ENCODE measurements around the gene ERI2. TPM values are rescaled to one million over a fixed set of nuclear protein-coding genes. Genes with fewer than 3 reads are reported as not detected.
"Not testable (repeated sequence)": the region's sequence is repeated elsewhere in the genome, so short reads cannot be mapped to it uniquely, and the experiment has no call there.

The ERI2 gene
- total RNA-seq, 5 donors from 2014 or later (not counting 1 experiment from before 2014, with no cell fraction given) = 2.3 to 3.0 (median 2.4) TPM

- ATAC-seq (replicated peaks in 1 of 4) (no peak), DNase-seq (no peak)
- H3K4me1 ChIP-seq (ENCODE audit: control insufficient read depth in 1 of 2, extremely low read depth in 1 of 2, insufficient read depth in 2 of 2, low read length in 2 of 2) = peaks cover 0 to 16% of the 10 kb centered on the region in 2 experiments
- no peaks in the 10 kb centered on the region for H3K27me3 ChIP-seq (replicated peaks in 1 of 2; ENCODE audit: control insufficient read depth in 2 of 2, extremely low read depth in 1 of 2, insufficient read depth in 2 of 2, low read length in 1 of 2)
- H3K27ac ChIP-seq (ENCODE audit: low read length) = no peak overlapping the region
- Mint-ChIP-seq H3K36me3 (no peaks in the 10 kb centered on the region), H3K27ac (peak overlapping the region; percentile 16 to 21), H3K27me3 (no peaks in the 10 kb centered on the region), H3K4me3 (peak overlapping the region; percentile 98 to 99 (median 98)), H3K9me3 (no peaks in the 10 kb centered on the region), H3K4me1 (peaks cover 18 to 23% (median 22%) of the 10 kb centered on the region in 3 donors)
- H3K4me3 ChIP-seq (ENCODE audit: control insufficient read depth in 1 of 2, extremely low read depth in 1 of 2, low read length in 1 of 2) = no peak overlapping the region
- ChIA-PET POLR2A (no interaction called here), CTCF (interaction anchor here (0.6 to 1.2 kb wide), 4 partner anchors 10 to 203 kb away, joined by 3 to 7 read pairs (median 3); no protein-coding TSS in a partner anchor)
- H3K9me3 ChIP-seq = no peaks in the 10 kb centered on the region
- H3K36me3 ChIP-seq (ENCODE audit: control insufficient read depth in 2 of 2, extremely low read depth in 1 of 2, insufficient read depth in 1 of 2, low read length in 1 of 2) = no peaks in the 10 kb centered on the region
- WGBS (ENCODE audit: insufficient coverage) = 98% methylated on average over 5 of the region's 11 CpGs
Observed at GRCh38 chr16:20807862-20808261, 1.6 kb upstream of the ERI2 start.

- H3K9me3 Mint-ChIP-seq; H3K27me3 Mint-ChIP-seq; H3K9me3 ChIP-seq; H3K36me3 ChIP-seq (ENCODE audit: control insufficient read depth in 2 of 2, extremely low read depth in 1 of 2, insufficient read depth in 1 of 2, low read length in 1 of 2); H3K27me3 ChIP-seq (replicated peaks in 1 of 2; ENCODE audit: control insufficient read depth in 2 of 2, extremely low read depth in 1 of 2, insufficient read depth in 2 of 2, low read length in 1 of 2); H3K36me3 Mint-ChIP-seq; POLR2A ChIA-PET: not testable (repeated sequence)
- DNase-seq (peak in 2 of 35 experiments; percentile 0 to 1), ATAC-seq (replicated peaks in 1 of 4) (peak in 1 of 4 experiments; percentile 3)
- WGBS (ENCODE audit: insufficient coverage) = 57% methylated on average over 11 of the region's 12 CpGs
- Histone ChIP-seq H3K4me3 (ENCODE audit: control insufficient read depth in 1 of 2, extremely low read depth in 1 of 2, low read length in 1 of 2) (peak overlapping the region; percentile 85 to 95), H3K4me1 (ENCODE audit: control insufficient read depth in 1 of 2, extremely low read depth in 1 of 2, insufficient read depth in 2 of 2, low read length in 2 of 2) (peaks cover 0 to 16% of the 10 kb centered on the region in 2 experiments), H3K27ac (ENCODE audit: low read length) (peak overlapping the region; percentile 77)
- peak overlapping the region; percentile 94 to 95 for H3K27ac Mint-ChIP-seq
- H3K4me3 Mint-ChIP-seq = peak overlapping the region; percentile 98 to 99 (median 98)
- CTCF ChIA-PET = interaction anchor here in 1 of 2 donors (1.0 kb wide), 1 partner anchor 69 kb away, joined by 3 read pairs; no protein-coding TSS in a partner anchor
- H3K4me1 Mint-ChIP-seq = peaks cover 18 to 23% (median 19%) of the 10 kb centered on the region in 3 donors
Observed at GRCh38 chr16:20805684-20806167, 546 bp downstream of the ERI2 start.

GRCh38 chr16:20803561-20804214 is 2.6 kb downstream of the ERI2 start:
- Histone ChIP-seq H3K4me3 (ENCODE audit: control insufficient read depth in 1 of 2, extremely low read depth in 1 of 2, low read length in 1 of 2) (no peak overlapping the region), H3K9me3 (no peaks in the 10 kb centered on the region), H3K27ac (ENCODE audit: low read length) (no peak overlapping the region), H3K27me3 (replicated peaks in 1 of 2; ENCODE audit: control insufficient read depth in 2 of 2, extremely low read depth in 1 of 2, insufficient read depth in 2 of 2, low read length in 1 of 2) (no peaks in the 10 kb centered on the region), H3K4me1 (ENCODE audit: control insufficient read depth in 1 of 2, extremely low read depth in 1 of 2, insufficient read depth in 2 of 2, low read length in 2 of 2) (peaks cover 0 to 16% of the 10 kb centered on the region in 2 experiments), H3K36me3 (ENCODE audit: control insufficient read depth in 2 of 2, extremely low read depth in 1 of 2, insufficient read depth in 1 of 2, low read length in 1 of 2) (no peaks in the 10 kb centered on the region)
- no peak for ATAC-seq (replicated peaks in 1 of 4)
- Mint-ChIP-seq H3K36me3 (no peaks in the 10 kb centered on the region), H3K4me3 (no peak overlapping the region), H3K9me3 (no peaks in the 10 kb centered on the region), H3K27ac (peak overlapping the region in 1 of 2 donors; percentile 45), H3K4me1 (peaks cover 24 to 29% (median 26%) of the 10 kb centered on the region in 3 donors), H3K27me3 (no peaks in the 10 kb centered on the region)
- CTCF ChIA-PET = no interaction called here
- WGBS (ENCODE audit: insufficient coverage) = no CpG with 5 or more reads among the region's 7 CpGs
- DNase-seq = no peak
- POLR2A ChIA-PET = interaction anchor here in 1 of 2 donors (0.6 kb wide), 1 partner anchor 1107 kb away, joined by 4 read pairs; no protein-coding TSS in a partner anchor

GRCh38 chr16:20803192-20803560 is 3.1 kb downstream of the ERI2 start:
- 80% methylated on average over 2 of the region's 2 CpGs for WGBS (ENCODE audit: insufficient coverage)
- H3K27me3 Mint-ChIP-seq = no peaks in the 10 kb centered on the region

GRCh38 chr16:20801278-20801677 is 5.0 kb downstream of the ERI2 start:
- Histone ChIP-seq H3K9me3 (no peaks in the 10 kb centered on the region), H3K27ac (ENCODE audit: low read length) (no peak overlapping the region), H3K4me3 (ENCODE audit: control insufficient read depth in 1 of 2, extremely low read depth in 1 of 2, low read length in 1 of 2) (no peak overlapping the region), H3K4me1 (ENCODE audit: control insufficient read depth in 1 of 2, extremely low read depth in 1 of 2, insufficient read depth in 2 of 2, low read length in 2 of 2) (peaks cover 4 to 5% of the 10 kb centered on the region in 2 experiments), H3K36me3 (ENCODE audit: control insufficient read depth in 2 of 2, extremely low read depth in 1 of 2, insufficient read depth in 1 of 2, low read length in 1 of 2) (no peaks in the 10 kb centered on the region), H3K27me3 (replicated peaks in 1 of 2; ENCODE audit: control insufficient read depth in 2 of 2, extremely low read depth in 1 of 2, insufficient read depth in 2 of 2, low read length in 1 of 2) (no peaks in the 10 kb centered on the region)
- Mint-ChIP-seq H3K27me3 (no peaks in the 10 kb centered on the region), H3K9me3 (no peaks in the 10 kb centered on the region), H3K4me3 (no peak overlapping the region), H3K4me1 (peaks cover 19 to 24% (median 22%) of the 10 kb centered on the region in 3 donors), H3K36me3 (no peaks in the 10 kb centered on the region), H3K27ac (peak overlapping the region in 1 of 2 donors; percentile 31)
- WGBS (ENCODE audit: insufficient coverage) = no CpG with 5 or more reads among the region's 1 CpG
- POLR2A ChIA-PET = no interaction called here
- ATAC-seq (replicated peaks in 1 of 4) = no peak
- no peak for DNase-seq
- CTCF ChIA-PET = interaction anchor here in 1 of 2 donors (0.6 kb wide), 1 partner anchor 38 kb away, joined by 3 read pairs; no protein-coding TSS in a partner anchor

More at GRCh38 chr16:20803192-20803560, 3.1 kb downstream of the ERI2 start:
- H3K36me3 Mint-ChIP-seq = no peaks in the 10 kb centered on the region
- H3K4me3 ChIP-seq (ENCODE audit: control insufficient read depth in 1 of 2, extremely low read depth in 1 of 2, low read length in 1 of 2) = no peak overlapping the region
- H3K4me1 Mint-ChIP-seq = peaks cover 28 to 32% (median 31%) of the 10 kb centered on the region in 3 donors
- H3K27ac Mint-ChIP-seq = peak overlapping the region in 1 of 2 donors; percentile 45
- no peak overlapping the region for H3K27ac ChIP-seq (ENCODE audit: low read length)
- H3K36me3 ChIP-seq (ENCODE audit: control insufficient read depth in 2 of 2, extremely low read depth in 1 of 2, insufficient read depth in 1 of 2, low read length in 1 of 2) = no peaks in the 10 kb centered on the region
- no peaks in the 10 kb centered on the region for H3K27me3 ChIP-seq (replicated peaks in 1 of 2; ENCODE audit: control insufficient read depth in 2 of 2, extremely low read depth in 1 of 2, insufficient read depth in 2 of 2, low read length in 1 of 2)
- no peak for DNase-seq
- POLR2A ChIA-PET = no interaction called here
- CTCF ChIA-PET = no interaction called here
- H3K9me3 ChIP-seq = no peaks in the 10 kb centered on the region
- ATAC-seq (replicated peaks in 1 of 4) = no peak
- no peaks in the 10 kb centered on the region for H3K9me3 Mint-ChIP-seq
- no peak overlapping the region for H3K4me3 Mint-ChIP-seq
- H3K4me1 ChIP-seq (ENCODE audit: control insufficient read depth in 1 of 2, extremely low read depth in 1 of 2, insufficient read depth in 2 of 2, low read length in 2 of 2) = peaks cover 3 to 16% of the 10 kb centered on the region in 2 experiments

- Mint-ChIP-seq H3K27ac (peak overlapping the region in 1 of 2 donors; percentile 5), H3K9me3 (no peaks in the 10 kb centered on the region), H3K27me3 (no peaks in the 10 kb centered on the region), H3K4me3 (no peak overlapping the region), H3K4me1 (peaks cover 12 to 20% (median 17%) of the 10 kb centered on the region in 3 donors), H3K36me3 (no peaks in the 10 kb centered on the region)
- Histone ChIP-seq H3K4me3 (ENCODE audit: control insufficient read depth in 1 of 2, extremely low read depth in 1 of 2, low read length in 1 of 2) (no peak overlapping the region), H3K36me3 (ENCODE audit: control insufficient read depth in 2 of 2, extremely low read depth in 1 of 2, insufficient read depth in 1 of 2, low read length in 1 of 2) (no peaks in the 10 kb centered on the region), H3K27me3 (replicated peaks in 1 of 2; ENCODE audit: control insufficient read depth in 2 of 2, extremely low read depth in 1 of 2, insufficient read depth in 2 of 2, low read length in 1 of 2) (no peaks in the 10 kb centered on the region), H3K9me3 (no peaks in the 10 kb centered on the region), H3K4me1 (ENCODE audit: control insufficient read depth in 1 of 2, extremely low read depth in 1 of 2, insufficient read depth in 2 of 2, low read length in 2 of 2) (peaks cover 0 to 5% of the 10 kb centered on the region in 2 experiments), H3K27ac (ENCODE audit: low read length) (no peak overlapping the region)
- DNase-seq (peak in 1 of 35 experiments; percentile 6), ATAC-seq (replicated peaks in 1 of 4) (no peak)
- WGBS (ENCODE audit: insufficient coverage) = no CpG with 5 or more reads among the region's 2 CpGs
- POLR2A ChIA-PET = no interaction called here
- CTCF ChIA-PET = interaction anchor here in 1 of 2 donors (0.7 to 1.1 kb wide), 3 partner anchors 48 to 910 kb away, joined by 3 to 4 read pairs (median 3); no protein-coding TSS in a partner anchor
Observed at GRCh38 chr16:20799599-20799998, 6.7 kb downstream of the ERI2 start.

Measured in T-cell (primary cell).